HL-60 (cell line): ENCODE results near the gene RTP3.

Source experiments
- DNase-seq, 2 experiments: peaks; one replicate each; pipeline ENCODE4 v3.0.0-alpha.2; 2010 to 2020; ENCODE audit warnings: low read depth in 1 of 2, low spot score in 1 of 2
- H3K27ac ChIP-seq: fragments of 250-450 bp; sonication (Bioruptor Pico); replicated peaks from 2 replicates; pipeline ENCODE4 v1.5.1; 2020; ENCODE audit warnings: mild to moderate bottlenecking, moderate library complexity
- H3K27me3 ChIP-seq: fragments of 250-450 bp; sonication (Bioruptor Pico); 2 replicates; pipeline ENCODE4 v1.5.1; 2021; ENCODE audit warnings: mild to moderate bottlenecking, moderate library complexity; ENCODE audit not compliant: insufficient read depth, poor library complexity, severe bottlenecking
- H3K4me3 ChIP-seq: replicated peaks from 2 replicates; pipeline ENCODE4 v1.5.1; 2011; ENCODE audit warnings: mild to moderate bottlenecking, control low read depth, low read length; ENCODE audit not compliant: insufficient read depth
- GABPA ChIP-seq: IDR thresholded peaks from 2 replicates; pipeline ENCODE4 v1.6.1; 2012; ENCODE audit warnings: low read depth
- POLR2AphosphoS5 ChIP-seq: IDR thresholded peaks from 2 replicates; pipeline ENCODE4 v1.6.1; 2012; ENCODE audit warnings: low read depth
- SPI1 ChIP-seq: IDR thresholded peaks from 2 replicates; pipeline ENCODE4 v1.6.1; 2012; ENCODE audit warnings: low read depth, mild to moderate bottlenecking, borderline replicate concordance
- TF ChIP-seq, protein P1 (sequence below): IDR thresholded peaks from one replicate; pipeline ENCODE4 v1.5.1; 2011; ENCODE audit warnings: low read length, control low read depth, inconsistent platforms; ENCODE audit not compliant: insufficient read depth
- TF ChIP-seq, protein P2 (sequence below): IDR thresholded peaks from 2 replicates; pipeline ENCODE4 v1.6.1; 2012; ENCODE audit warnings: low read depth; ENCODE audit not compliant: insufficient replicate concordance

RTP3 gene

DNA sequence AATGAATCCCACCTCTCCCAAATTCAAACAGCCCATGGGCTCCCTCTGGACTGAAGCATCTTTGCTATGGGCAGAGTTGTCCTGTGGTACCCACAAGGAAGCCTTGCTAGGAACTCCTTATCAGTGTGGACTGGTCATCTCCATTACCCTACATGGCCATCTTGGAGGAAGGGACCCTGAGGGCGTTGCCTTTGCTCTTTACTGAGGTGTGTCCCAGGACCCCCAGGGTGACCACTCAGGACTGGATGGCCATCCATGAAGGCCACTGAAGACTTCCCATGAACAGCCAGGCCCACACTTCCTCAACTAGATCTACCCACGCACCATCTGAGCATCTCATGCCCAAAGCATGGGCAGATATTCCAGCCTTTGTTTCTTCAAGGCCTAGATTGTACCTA is 20.0 kb downstream of the RTP3 start:
- Histone ChIP-seq H3K27me3 (no peaks in the 10 kb centered on the region), H3K27ac (no peak overlapping the region), H3K4me3 (no peak overlapping the region)
- TF ChIP-seq SPI1 (no peak), GABPA (no peak), POLR2AphosphoS5 (no peak)
- TF ChIP-seq, protein P1, sequence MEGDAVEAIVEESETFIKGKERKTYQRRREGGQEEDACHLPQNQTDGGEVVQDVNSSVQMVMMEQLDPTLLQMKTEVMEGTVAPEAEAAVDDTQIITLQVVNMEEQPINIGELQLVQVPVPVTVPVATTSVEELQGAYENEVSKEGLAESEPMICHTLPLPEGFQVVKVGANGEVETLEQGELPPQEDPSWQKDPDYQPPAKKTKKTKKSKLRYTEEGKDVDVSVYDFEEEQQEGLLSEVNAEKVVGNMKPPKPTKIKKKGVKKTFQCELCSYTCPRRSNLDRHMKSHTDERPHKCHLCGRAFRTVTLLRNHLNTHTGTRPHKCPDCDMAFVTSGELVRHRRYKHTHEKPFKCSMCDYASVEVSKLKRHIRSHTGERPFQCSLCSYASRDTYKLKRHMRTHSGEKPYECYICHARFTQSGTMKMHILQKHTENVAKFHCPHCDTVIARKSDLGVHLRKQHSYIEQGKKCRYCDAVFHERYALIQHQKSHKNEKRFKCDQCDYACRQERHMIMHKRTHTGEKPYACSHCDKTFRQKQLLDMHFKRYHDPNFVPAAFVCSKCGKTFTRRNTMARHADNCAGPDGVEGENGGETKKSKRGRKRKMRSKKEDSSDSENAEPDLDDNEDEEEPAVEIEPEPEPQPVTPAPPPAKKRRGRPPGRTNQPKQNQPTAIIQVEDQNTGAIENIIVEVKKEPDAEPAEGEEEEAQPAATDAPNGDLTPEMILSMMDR, result no peak
- TF ChIP-seq, protein P2, sequence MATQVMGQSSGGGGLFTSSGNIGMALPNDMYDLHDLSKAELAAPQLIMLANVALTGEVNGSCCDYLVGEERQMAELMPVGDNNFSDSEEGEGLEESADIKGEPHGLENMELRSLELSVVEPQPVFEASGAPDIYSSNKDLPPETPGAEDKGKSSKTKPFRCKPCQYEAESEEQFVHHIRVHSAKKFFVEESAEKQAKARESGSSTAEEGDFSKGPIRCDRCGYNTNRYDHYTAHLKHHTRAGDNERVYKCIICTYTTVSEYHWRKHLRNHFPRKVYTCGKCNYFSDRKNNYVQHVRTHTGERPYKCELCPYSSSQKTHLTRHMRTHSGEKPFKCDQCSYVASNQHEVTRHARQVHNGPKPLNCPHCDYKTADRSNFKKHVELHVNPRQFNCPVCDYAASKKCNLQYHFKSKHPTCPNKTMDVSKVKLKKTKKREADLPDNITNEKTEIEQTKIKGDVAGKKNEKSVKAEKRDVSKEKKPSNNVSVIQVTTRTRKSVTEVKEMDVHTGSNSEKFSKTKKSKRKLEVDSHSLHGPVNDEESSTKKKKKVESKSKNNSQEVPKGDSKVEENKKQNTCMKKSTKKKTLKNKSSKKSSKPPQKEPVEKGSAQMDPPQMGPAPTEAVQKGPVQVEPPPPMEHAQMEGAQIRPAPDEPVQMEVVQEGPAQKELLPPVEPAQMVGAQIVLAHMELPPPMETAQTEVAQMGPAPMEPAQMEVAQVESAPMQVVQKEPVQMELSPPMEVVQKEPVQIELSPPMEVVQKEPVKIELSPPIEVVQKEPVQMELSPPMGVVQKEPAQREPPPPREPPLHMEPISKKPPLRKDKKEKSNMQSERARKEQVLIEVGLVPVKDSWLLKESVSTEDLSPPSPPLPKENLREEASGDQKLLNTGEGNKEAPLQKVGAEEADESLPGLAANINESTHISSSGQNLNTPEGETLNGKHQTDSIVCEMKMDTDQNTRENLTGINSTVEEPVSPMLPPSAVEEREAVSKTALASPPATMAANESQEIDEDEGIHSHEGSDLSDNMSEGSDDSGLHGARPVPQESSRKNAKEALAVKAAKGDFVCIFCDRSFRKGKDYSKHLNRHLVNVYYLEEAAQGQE, result no peak
- no peak for DNase-seq

DNA sequence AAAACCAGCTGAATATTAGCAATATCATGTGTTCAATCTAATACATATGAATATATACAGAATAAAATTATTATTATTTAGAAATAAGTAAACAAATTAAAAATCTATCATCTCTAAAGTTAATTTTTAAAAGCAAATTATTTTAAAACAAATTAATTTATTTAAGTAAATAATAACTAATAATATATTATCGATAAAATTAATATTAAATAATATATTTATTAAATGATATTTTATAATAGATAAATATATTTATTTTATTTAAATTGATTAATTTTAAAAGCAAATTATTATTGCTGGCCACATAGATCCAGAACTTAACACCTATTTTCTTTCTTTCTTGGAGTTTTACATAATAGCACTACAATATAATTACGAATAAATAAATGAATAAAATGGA is 22.2 kb downstream of the RTP3 start:
- no peak for DNase-seq

DNA sequence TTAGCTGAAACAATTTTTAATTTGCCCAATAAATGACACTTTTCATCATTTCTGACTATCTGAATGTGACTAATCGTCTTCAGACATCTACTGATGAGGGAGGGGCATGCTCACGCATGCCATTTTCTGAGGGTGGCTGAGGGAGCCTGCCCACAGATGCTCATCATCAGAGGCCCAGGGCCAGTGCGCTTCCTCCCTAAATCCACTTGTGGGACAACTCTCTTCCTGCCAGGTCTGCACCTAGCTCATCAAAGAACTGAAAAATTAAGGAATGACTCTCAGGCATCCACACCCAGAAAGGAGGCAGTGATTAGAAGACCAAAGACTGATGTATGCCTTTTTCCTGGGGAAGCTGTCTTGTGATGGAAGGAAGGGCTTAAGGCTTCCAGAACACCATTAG is 22.8 kb downstream of the RTP3 start:
- no peak for DNase-seq
- Histone ChIP-seq H3K27ac (no peak overlapping the region), H3K27me3 (no peaks in the 10 kb centered on the region), H3K4me3 (no peak overlapping the region)
- TF ChIP-seq, protein P1, result no peak
- TF ChIP-seq GABPA, result no peak
- no peak for TF ChIP-seq POLR2AphosphoS5
- no peak for TF ChIP-seq SPI1
- TF ChIP-seq, protein P2, result no peak

More for the DNA sequence above, 22.2 kb downstream of the RTP3 start:
- Histone ChIP-seq H3K27me3 (no peaks in the 10 kb centered on the region), H3K27ac (no peak overlapping the region), H3K4me3 (no peak overlapping the region)
- TF ChIP-seq POLR2AphosphoS5 (no peak), SPI1 (no peak), GABPA (no peak)
- TF ChIP-seq, protein P2, result no peak
- TF ChIP-seq, protein P1, result no peak
